Motor neuron (in vitro differentiated cells): ENCODE results near the gene USP3. TPM values are rescaled to one million over a fixed set of nuclear protein-coding genes. Genes with fewer than 3 reads are reported as not detected.

Experiments
- ATAC-seq, 8 experiments: fragments of 200-7000 bp; cut with Tn5 transposase; replicated peaks in 6 of 8; 2 replicates each; pipeline ENCODE4 v1.8.0; 2021; ENCODE audit warnings: mild to moderate bottlenecking in 8 of 8, moderate library complexity in 8 of 8
- H3K27ac ChIP-seq, 2 donors: fragments of 250-450 bp; sonication (Bioruptor Pico); 2 replicates each; pipeline ENCODE4 v1.9.0; 2021; ENCODE audit warnings: antibody characterized with exemption in 2 of 2, mild to moderate bottlenecking in 2 of 2, moderate library complexity in 1 of 2
- H3K4me1 ChIP-seq, 2 donors: fragments of 250-450 bp; sonication (Bioruptor Pico); replicated peaks in 1 of 2; 2 replicates each; pipeline ENCODE4 v1.6.1; 2021; ENCODE audit warnings: antibody characterized with exemption in 2 of 2, mild to moderate bottlenecking in 2 of 2, moderate library complexity in 1 of 2
- H3K4me3 ChIP-seq, 5 donors: fragments of 250-450 bp; sonication (Bioruptor Pico); 2 replicates each; pipeline ENCODE4 v1.9.0; 2021; ENCODE audit warnings: antibody characterized with exemption in 5 of 5, mild to moderate bottlenecking in 5 of 5, moderate library complexity in 4 of 5
- WGBS, 10 experiments: fragments of 450-650 bp; shearing (Covaris generic); methylation state at CpG; one replicate each; pipeline ENCODE4 v1.0.0; 2022; 5-methylcytosine and 5-hydroxymethylcytosine counted together
- in situ Hi-C, 9 experiments: fragments of 400-800 bp; cut with MboI; loops; one replicate each; pipeline ENCODE4 v1.15.0; 2021; ENCODE audit warnings: low sequenced_read_pairs in 9 of 9, low pct_unique_long_range_greater_than_20kb in 2 of 9; ENCODE audit not compliant: unreplicated experiment in 9 of 9
- total RNA-seq, 8 experiments: library from RNA; unstranded; fragments of 300-600 nt; gene quantifications; 2 replicates each; pipeline versions ENCODE4 v1.2.3 to v1.2.4, GENCODE V29; 2022

USP3 gene
- total RNA-seq, 8 experiments from 2014 or later, result 20.4 to 63.7 (median 47.1) TPM

DNA sequence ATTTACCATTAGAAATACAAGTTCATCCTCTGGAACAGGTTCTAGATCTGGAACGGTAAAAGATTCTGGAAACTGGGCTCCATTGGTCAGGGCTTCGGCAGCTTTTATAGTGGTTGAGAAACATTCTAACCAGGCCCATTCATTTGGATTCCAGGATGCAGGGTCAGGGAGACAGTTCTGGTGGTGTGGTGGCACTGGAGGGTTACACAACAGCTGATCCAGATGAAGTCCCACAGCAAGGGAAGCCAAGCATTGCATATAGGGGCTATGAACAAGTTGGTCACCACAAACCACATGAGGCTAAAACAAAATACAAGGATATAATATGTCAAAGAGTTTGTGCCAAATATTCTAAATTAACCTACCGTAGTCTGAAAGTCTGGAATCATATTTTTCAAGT is 135.8 kb downstream of the USP3 start:
- Histone ChIP-seq H3K4me3 (no peak overlapping the region), H3K4me1 (no peaks in the 10 kb centered on the region), H3K27ac (no peak overlapping the region)
- WGBS, 10 experiments, result 82 to 100% (median 100%) methylated on average over 1 to 3 of the region's 3 CpGs; no CpG with 5 or more reads in 1 of the 10 experiments
- no peak for ATAC-seq
- in situ Hi-C loops, result no loop called here

Other genes starting within 250 kb of the USP3 start
- 10 to 100 TPM in 7 of 8 experiments, 1 to 10 TPM in 1; 6.9 to 20.2 (median 11.9) TPM for gene APH1B, start 227.0 kb upstream of the USP3 start, total RNA-seq
- 10 to 100 TPM in 1 of 8 experiments, 1 to 10 TPM in 5, under 1 TPM in 2; 0.13 to 40.3 (median 2.8) TPM for gene CA12, start 122.7 kb upstream of the USP3 start, total RNA-seq
- 1 to 10 TPM in 7 of 8 experiments, under 1 TPM in 1; 0.75 to 3.8 (median 2.0) TPM for gene FBXL22, start 92.8 kb downstream of the USP3 start, total RNA-seq